WTC11 (cell line): ENCODE measurements around the gene INAFM2. TPM values are rescaled to one million over a fixed set of nuclear protein-coding genes. Genes with fewer than 3 reads are reported as not detected.

Experiments used
- ATAC-seq: fragments of 200-7000 bp; cut with Tn5 transposase; 2 replicates; pipeline ENCODE4 v1.10.0; 2021; ENCODE audit warnings: mild to moderate bottlenecking, moderate library complexity
- CTCF ChIA-PET: fragments of 300-600 bp; sonication (Branson Sonifier 250); formaldehyde crosslinking; loops from one replicate; lab custom pipeline; 2021; ENCODE audit warnings: antibody characterized with exemption; lab: Charles Lee
- POLR2A ChIA-PET: fragments of 350-600 bp; sonication (Branson Sonifier 250); formaldehyde crosslinking; loops from one replicate; lab custom pipeline; 2021; ENCODE audit warnings: antibody characterized with exemption; lab: Charles Lee
- DNase-seq: peaks from one replicate; pipeline ENCODE4 v3.0.0; 2021; ENCODE audit warnings: low spot score
- H3K27ac Mint-ChIP-seq: 2 replicates; pipeline ENCODE4 v1.8.0; 2021; ENCODE audit warnings: mixed read lengths
- H3K27me3 Mint-ChIP-seq: 2 replicates; pipeline ENCODE4 v1.8.0; 2021; ENCODE audit warnings: low read depth, mild to moderate bottlenecking, moderate library complexity, mixed read lengths
- H3K36me3 Mint-ChIP-seq: 2 replicates; pipeline ENCODE4 v1.8.0; 2021; ENCODE audit warnings: mixed read lengths
- H3K4me1 Mint-ChIP-seq: 2 replicates; pipeline ENCODE4 v1.8.0; 2022; ENCODE audit warnings: mixed read lengths
- H3K4me3 Mint-ChIP-seq: 2 replicates; pipeline ENCODE4 v1.8.0; 2021; ENCODE audit warnings: mild to moderate bottlenecking, moderate library complexity, mixed read lengths
- H3K9me3 Mint-ChIP-seq: 2 replicates; pipeline ENCODE4 v1.8.0; 2021; ENCODE audit warnings: mixed read lengths
- ATF1 ChIP-seq: sonication (generic); formaldehyde crosslinking; IDR thresholded peaks from 2 replicates; pipeline ENCODE4 v1.8.1; 2023; ENCODE audit warnings: mild to moderate bottlenecking, moderate library complexity, missing genetic modification reagents
- CREB1 ChIP-seq: sonication (generic); formaldehyde crosslinking; IDR thresholded peaks from 2 replicates; pipeline ENCODE4 v1.8.0; 2023; ENCODE audit warnings: mild to moderate bottlenecking, missing genetic modification reagents
- CREM ChIP-seq: sonication (generic); formaldehyde crosslinking; IDR thresholded peaks from 2 replicates; pipeline ENCODE4 v1.8.1; 2022; ENCODE audit warnings: mild to moderate bottlenecking, missing genetic modification reagents, moderate library complexity
- FOXP1 ChIP-seq: sonication (generic); formaldehyde crosslinking; IDR thresholded peaks from 2 replicates; pipeline ENCODE4 v1.8.0; 2022; ENCODE audit warnings: missing genetic modification reagents, mild to moderate bottlenecking, moderate library complexity, borderline replicate concordance
- GABPB1 ChIP-seq: sonication (generic); formaldehyde crosslinking; IDR thresholded peaks from 2 replicates; pipeline ENCODE4 v1.8.1; 2023; ENCODE audit warnings: mild to moderate bottlenecking, missing genetic modification reagents
- JAZF1 ChIP-seq: fragments of 250-450 bp; sonication (Bioruptor Pico); IDR thresholded peaks from 2 replicates; pipeline ENCODE4 v1.9.0; 2021; ENCODE audit warnings: moderate library complexity, mild to moderate bottlenecking, inconsistent platforms
- MXD4 ChIP-seq: fragments of 250-450 bp; sonication (Bioruptor Pico); IDR thresholded peaks from 2 replicates; pipeline ENCODE4 v1.8.0; 2021; ENCODE audit warnings: mild to moderate bottlenecking, moderate library complexity, borderline replicate concordance
- NFYB ChIP-seq: sonication (generic); formaldehyde crosslinking; conservative IDR thresholded peaks from 2 replicates; pipeline ENCODE4 v1.8.0; 2022; ENCODE audit warnings: low read depth, missing genetic modification reagents
- NR2C2 ChIP-seq: sonication (generic); formaldehyde crosslinking; IDR thresholded peaks from 2 replicates; pipeline ENCODE4 v1.8.0; 2022; ENCODE audit warnings: mild to moderate bottlenecking, missing genetic modification reagents
- SMAD4 ChIP-seq: sonication (generic); formaldehyde crosslinking; IDR thresholded peaks from 2 replicates; pipeline ENCODE4 v1.8.0; 2022; ENCODE audit warnings: mild to moderate bottlenecking, missing genetic modification reagents
- ZNF396 ChIP-seq: fragments of 250-450 bp; sonication (Bioruptor Pico); IDR thresholded peaks from 2 replicates; pipeline ENCODE4 v1.8.0; 2021; ENCODE audit warnings: mild to moderate bottlenecking, moderate library complexity, borderline replicate concordance
- total RNA-seq: library from RNA; stranded (reverse); gene quantifications from 3 replicates; pipeline ENCODE4 v1.2.3, GENCODE V29; 2021
- TF ChIP-seq, protein P1 (sequence below): sonication (generic); formaldehyde crosslinking; IDR thresholded peaks from 2 replicates; pipeline ENCODE4 v1.8.0; 2022; ENCODE audit warnings: mild to moderate bottlenecking, missing genetic modification reagents
- TF ChIP-seq, protein P2 (sequence below): sonication (generic); formaldehyde crosslinking; IDR thresholded peaks from 2 replicates; pipeline ENCODE4 v1.8.0; 2022; ENCODE audit warnings: mild to moderate bottlenecking, missing genetic modification reagents
- TF ChIP-seq, protein P3 (sequence below): sonication (generic); formaldehyde crosslinking; IDR thresholded peaks from 2 replicates; pipeline ENCODE4 v1.8.1; 2022; ENCODE audit warnings: low read depth, missing genetic modification reagents, borderline replicate concordance
- TF ChIP-seq, protein P4 (sequence below): sonication (generic); formaldehyde crosslinking; IDR thresholded peaks from 2 replicates; pipeline ENCODE4 v1.8.1; 2022; ENCODE audit warnings: mild to moderate bottlenecking, moderate library complexity, missing genetic modification reagents
- TF ChIP-seq, protein P5 (sequence below): sonication (generic); formaldehyde crosslinking; IDR thresholded peaks from 2 replicates; pipeline ENCODE4 v1.8.1; 2022; ENCODE audit warnings: low read depth, mild to moderate bottlenecking, moderate library complexity, missing genetic modification reagents, borderline replicate concordance
- TF ChIP-seq, protein P6 (sequence below): fragments of 200-600 bp; IDR thresholded peaks from 2 replicates; pipeline ENCODE4 v1.8.0; 2022; ENCODE audit warnings: antibody characterized with exemption
- TF ChIP-seq, protein P7 (sequence below): sonication (generic); formaldehyde crosslinking; IDR thresholded peaks from 2 replicates; pipeline ENCODE4 v1.8.0; 2022; ENCODE audit warnings: mild to moderate bottlenecking, missing genetic modification reagents
- TF ChIP-seq, protein P8 (sequence below): sonication (generic); formaldehyde crosslinking; IDR thresholded peaks from 2 replicates; pipeline ENCODE4 v1.8.1; 2023; ENCODE audit warnings: mild to moderate bottlenecking, missing genetic modification reagents, moderate library complexity

The INAFM2 gene
- total RNA-seq, 1 experiment from 2014 or later, result 34.2 TPM

DNA sequence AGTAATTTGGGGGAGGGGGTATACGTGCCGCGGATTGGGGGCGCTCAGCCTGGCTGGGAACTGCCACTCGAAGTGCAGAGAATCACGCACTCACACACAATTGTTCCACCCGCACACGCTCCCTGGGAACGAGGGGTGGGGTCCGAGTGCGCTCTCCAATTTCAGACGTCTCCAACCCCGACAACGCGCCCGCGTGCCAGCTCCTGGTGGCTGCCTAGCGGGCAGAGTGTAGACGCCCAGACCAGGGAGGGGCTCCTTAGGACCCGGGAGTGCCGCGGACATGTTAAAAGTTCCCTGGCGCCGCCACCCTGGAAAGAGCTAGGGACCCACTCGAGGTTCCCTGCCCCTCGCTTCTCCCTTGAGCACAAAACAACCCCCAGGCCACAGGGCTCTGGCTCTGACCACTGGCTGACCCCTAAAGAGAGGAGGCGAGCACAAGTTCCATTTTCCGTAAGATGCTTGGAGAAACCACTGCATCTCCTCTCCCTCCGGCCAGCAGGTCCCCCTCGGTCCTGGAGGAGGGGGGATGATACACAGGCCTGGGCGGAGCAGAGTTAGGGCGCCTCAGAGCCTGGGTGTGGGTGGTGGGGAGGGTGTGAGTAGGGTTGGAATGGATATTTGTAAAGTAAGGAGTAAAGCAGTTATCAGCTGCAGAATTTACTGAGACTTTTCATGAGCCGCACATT, 39.7 kb upstream of the INAFM2 start:
- CTCF ChIA-PET, result interaction anchor here (0.8 to 13.0 kb wide), 12 partner anchors 8 to 224 kb away, joined by 3 to 341 read pairs (median 4); partner anchors contain the start of genes CCDC9B and PLCB2
- H3K27ac Mint-ChIP-seq, result no peak overlapping the region
- POLR2A ChIA-PET, result interaction anchor here (0.9 to 1.1 kb wide), 3 partner anchors 18 to 136 kb away, joined by 3 to 5 read pairs (median 3); partner anchors contain the start of gene PLCB2
- no peaks in the 10 kb centered on the region for H3K9me3 Mint-ChIP-seq
- TF ChIP-seq, protein P1, sequence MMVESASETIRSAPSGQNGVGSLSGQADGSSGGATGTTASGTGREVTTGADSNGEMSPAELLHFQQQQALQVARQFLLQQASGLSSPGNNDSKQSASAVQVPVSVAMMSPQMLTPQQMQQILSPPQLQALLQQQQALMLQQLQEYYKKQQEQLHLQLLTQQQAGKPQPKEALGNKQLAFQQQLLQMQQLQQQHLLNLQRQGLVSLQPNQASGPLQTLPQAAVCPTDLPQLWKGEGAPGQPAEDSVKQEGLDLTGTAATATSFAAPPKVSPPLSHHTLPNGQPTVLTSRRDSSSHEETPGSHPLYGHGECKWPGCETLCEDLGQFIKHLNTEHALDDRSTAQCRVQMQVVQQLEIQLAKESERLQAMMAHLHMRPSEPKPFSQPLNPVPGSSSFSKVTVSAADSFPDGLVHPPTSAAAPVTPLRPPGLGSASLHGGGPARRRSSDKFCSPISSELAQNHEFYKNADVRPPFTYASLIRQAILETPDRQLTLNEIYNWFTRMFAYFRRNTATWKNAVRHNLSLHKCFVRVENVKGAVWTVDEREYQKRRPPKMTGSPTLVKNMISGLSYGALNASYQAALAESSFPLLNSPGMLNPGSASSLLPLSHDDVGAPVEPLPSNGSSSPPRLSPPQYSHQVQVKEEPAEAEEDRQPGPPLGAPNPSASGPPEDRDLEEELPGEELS (CRISPR knock-in tag), result 0 out of 2 replicates have a peak, but pooled peaks have one; percentile 39
- TF ChIP-seq SMAD4 (no peak), GABPB1 (no peak), JAZF1 (CRISPR knock-in tag) (no peak), ZNF396 (no peak), FOXP1 (CRISPR knock-in tag) (0 out of 2 replicates have a peak, but pooled peaks have one; percentile 26), NR2C2 (CRISPR knock-in tag) (no peak), CREM (CRISPR knock-in tag) (no peak), MXD4 (no peak)
- TF ChIP-seq, protein P2, sequence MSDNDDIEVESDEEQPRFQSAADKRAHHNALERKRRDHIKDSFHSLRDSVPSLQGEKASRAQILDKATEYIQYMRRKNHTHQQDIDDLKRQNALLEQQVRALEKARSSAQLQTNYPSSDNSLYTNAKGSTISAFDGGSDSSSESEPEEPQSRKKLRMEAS, result peak; percentile 36; the same call in 1 of the 2 replicates
- TF ChIP-seq, protein P3, sequence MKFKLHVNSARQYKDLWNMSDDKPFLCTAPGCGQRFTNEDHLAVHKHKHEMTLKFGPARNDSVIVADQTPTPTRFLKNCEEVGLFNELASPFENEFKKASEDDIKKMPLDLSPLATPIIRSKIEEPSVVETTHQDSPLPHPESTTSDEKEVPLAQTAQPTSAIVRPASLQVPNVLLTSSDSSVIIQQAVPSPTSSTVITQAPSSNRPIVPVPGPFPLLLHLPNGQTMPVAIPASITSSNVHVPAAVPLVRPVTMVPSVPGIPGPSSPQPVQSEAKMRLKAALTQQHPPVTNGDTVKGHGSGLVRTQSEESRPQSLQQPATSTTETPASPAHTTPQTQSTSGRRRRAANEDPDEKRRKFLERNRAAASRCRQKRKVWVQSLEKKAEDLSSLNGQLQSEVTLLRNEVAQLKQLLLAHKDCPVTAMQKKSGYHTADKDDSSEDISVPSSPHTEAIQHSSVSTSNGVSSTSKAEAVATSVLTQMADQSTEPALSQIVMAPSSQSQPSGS, result no peak
- TF ChIP-seq, protein P4, sequence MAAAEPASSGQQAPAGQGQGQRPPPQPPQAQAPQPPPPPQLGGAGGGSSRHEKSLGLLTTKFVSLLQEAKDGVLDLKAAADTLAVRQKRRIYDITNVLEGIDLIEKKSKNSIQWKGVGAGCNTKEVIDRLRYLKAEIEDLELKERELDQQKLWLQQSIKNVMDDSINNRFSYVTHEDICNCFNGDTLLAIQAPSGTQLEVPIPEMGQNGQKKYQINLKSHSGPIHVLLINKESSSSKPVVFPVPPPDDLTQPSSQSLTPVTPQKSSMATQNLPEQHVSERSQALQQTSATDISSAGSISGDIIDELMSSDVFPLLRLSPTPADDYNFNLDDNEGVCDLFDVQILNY, result no peak
- TF ChIP-seq, protein P5, sequence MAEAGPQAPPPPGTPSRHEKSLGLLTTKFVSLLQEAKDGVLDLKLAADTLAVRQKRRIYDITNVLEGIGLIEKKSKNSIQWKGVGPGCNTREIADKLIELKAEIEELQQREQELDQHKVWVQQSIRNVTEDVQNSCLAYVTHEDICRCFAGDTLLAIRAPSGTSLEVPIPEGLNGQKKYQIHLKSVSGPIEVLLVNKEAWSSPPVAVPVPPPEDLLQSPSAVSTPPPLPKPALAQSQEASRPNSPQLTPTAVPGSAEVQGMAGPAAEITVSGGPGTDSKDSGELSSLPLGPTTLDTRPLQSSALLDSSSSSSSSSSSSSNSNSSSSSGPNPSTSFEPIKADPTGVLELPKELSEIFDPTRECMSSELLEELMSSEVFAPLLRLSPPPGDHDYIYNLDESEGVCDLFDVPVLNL (CRISPR knock-in tag), result no peak
- TF ChIP-seq, protein P6, sequence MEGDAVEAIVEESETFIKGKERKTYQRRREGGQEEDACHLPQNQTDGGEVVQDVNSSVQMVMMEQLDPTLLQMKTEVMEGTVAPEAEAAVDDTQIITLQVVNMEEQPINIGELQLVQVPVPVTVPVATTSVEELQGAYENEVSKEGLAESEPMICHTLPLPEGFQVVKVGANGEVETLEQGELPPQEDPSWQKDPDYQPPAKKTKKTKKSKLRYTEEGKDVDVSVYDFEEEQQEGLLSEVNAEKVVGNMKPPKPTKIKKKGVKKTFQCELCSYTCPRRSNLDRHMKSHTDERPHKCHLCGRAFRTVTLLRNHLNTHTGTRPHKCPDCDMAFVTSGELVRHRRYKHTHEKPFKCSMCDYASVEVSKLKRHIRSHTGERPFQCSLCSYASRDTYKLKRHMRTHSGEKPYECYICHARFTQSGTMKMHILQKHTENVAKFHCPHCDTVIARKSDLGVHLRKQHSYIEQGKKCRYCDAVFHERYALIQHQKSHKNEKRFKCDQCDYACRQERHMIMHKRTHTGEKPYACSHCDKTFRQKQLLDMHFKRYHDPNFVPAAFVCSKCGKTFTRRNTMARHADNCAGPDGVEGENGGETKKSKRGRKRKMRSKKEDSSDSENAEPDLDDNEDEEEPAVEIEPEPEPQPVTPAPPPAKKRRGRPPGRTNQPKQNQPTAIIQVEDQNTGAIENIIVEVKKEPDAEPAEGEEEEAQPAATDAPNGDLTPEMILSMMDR, result no peak
- ATAC-seq, result no peak
- no peaks in the 10 kb centered on the region for H3K36me3 Mint-ChIP-seq
- peaks cover 44% of the 10 kb centered on the region for H3K4me1 Mint-ChIP-seq
- H3K27me3 Mint-ChIP-seq, result peaks cover 68% of the 10 kb centered on the region
- H3K4me3 Mint-ChIP-seq, result peak overlapping the region; percentile 63
- no peak for DNase-seq

DNA sequence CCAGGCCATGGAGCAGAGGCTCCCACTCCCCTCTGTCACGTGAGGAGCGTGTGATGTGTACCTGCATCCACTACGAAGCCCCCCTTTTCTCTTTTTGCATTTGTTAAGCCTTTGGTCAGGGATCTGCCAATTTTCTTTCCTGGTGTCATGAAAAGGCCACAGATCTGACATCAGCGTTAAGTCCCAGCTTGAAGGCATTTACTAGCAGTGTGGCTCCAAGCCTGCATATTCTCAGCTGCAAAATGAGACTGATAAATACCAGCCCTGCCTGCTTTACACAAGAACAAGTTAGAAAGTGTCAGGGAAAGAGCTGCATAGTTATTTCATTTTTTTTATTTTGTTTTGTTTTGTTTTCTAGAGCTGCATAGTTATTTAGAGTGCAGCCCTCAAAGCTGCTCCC, 38.3 kb upstream of the INAFM2 start:
- CTCF ChIA-PET, result interaction anchor here (0.8 to 13.0 kb wide), 10 partner anchors 11 to 255 kb away, joined by 3 to 341 read pairs (median 4); partner anchors contain the start of gene PLCB2
- Mint-ChIP-seq H3K27me3 (peaks cover 65% of the 10 kb centered on the region), H3K4me1 (peaks cover 37% of the 10 kb centered on the region), H3K36me3 (no peaks in the 10 kb centered on the region), H3K9me3 (no peaks in the 10 kb centered on the region), H3K4me3 (no peak overlapping the region), H3K27ac (no peak overlapping the region)
- POLR2A ChIA-PET, result interaction anchor here (0.6 to 1.3 kb wide), 3 partner anchors 8 to 22 kb away, joined by 3 to 4 read pairs (median 3); partner anchors contain the start of gene PLCB2
- DNase-seq (no peak), ATAC-seq (no peak)
- TF ChIP-seq, protein P7, sequence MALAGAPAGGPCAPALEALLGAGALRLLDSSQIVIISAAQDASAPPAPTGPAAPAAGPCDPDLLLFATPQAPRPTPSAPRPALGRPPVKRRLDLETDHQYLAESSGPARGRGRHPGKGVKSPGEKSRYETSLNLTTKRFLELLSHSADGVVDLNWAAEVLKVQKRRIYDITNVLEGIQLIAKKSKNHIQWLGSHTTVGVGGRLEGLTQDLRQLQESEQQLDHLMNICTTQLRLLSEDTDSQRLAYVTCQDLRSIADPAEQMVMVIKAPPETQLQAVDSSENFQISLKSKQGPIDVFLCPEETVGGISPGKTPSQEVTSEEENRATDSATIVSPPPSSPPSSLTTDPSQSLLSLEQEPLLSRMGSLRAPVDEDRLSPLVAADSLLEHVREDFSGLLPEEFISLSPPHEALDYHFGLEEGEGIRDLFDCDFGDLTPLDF (CRISPR knock-in tag), result no peak
- no peak for TF ChIP-seq CREB1 (CRISPR knock-in tag)
- TF ChIP-seq, protein P8, sequence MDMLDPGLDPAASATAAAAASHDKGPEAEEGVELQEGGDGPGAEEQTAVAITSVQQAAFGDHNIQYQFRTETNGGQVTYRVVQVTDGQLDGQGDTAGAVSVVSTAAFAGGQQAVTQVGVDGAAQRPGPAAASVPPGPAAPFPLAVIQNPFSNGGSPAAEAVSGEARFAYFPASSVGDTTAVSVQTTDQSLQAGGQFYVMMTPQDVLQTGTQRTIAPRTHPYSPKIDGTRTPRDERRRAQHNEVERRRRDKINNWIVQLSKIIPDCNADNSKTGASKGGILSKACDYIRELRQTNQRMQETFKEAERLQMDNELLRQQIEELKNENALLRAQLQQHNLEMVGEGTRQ (CRISPR knock-in tag), result no peak
- TF ChIP-seq, protein P1 (CRISPR knock-in tag), result no peak
- no peak for TF ChIP-seq ATF1 (CRISPR knock-in tag)
- TF ChIP-seq NFYB, result no peak
